Activated CD8-positive, alpha-beta memory T cell treated with anti-CD3 and anti-CD28 coated beads, Interleukin-2, amount 10 ng/mL, durations not matched to agents 7 days and 5 days (primary cell): ENCODE data around the gene RIGI. TPM values are rescaled to one million over a fixed set of nuclear protein-coding genes. Genes with fewer than 3 reads are reported as not detected.

Experiments
- total RNA-seq, 2 experiments: library from RNA; stranded (reverse); gene quantifications; one replicate each; pipeline ENCODE4 v1.2.3, GENCODE V29; 2021

RIGI gene
- total RNA-seq, 2 experiments from 2014 or later, result 27.1 to 40.0 TPM

Other genes starting within 250 kb of the RIGI start
- gene ACO1, start 141.6 kb downstream of the RIGI start, total RNA-seq, result 1 to 10 TPM; 7.0 to 9.9 TPM
- 10 to 100 TPM; 20.8 to 22.2 TPM for gene SMIM27, start 26.1 kb upstream of the RIGI start, total RNA-seq
- gene TOPORS, start 26.4 kb upstream of the RIGI start, total RNA-seq, result 10 to 100 TPM; 12.1 to 15.2 TPM
- gene NDUFB6, start 47.0 kb upstream of the RIGI start, total RNA-seq, result 10 to 100 TPM; 48.7 to 56.6 TPM
- gene TAF1L, start 109.5 kb upstream of the RIGI start, total RNA-seq, result not detected